ACHN (cell line): ENCODE measurements around the gene DAAM2.

Experiments
- DNase-seq: peaks from one replicate; pipeline ENCODE4 v3.0.0-alpha.2; 2015
- in situ Hi-C: cut with HindIII; loops from 2 replicates; pipeline ENCODE4 v1.10.0; 2017; ENCODE audit warnings: low sequenced_read_pairs, low pct_ligation_motif_present, low pct_unique_long_range_greater_than_20kb

DAAM2 gene

GRCh38 chr6:39911513-39912125 lies 119.4 kb downstream of the DAAM2 start:
- no peak for DNase-seq
- in situ Hi-C loops = no loop called here

DNA sequence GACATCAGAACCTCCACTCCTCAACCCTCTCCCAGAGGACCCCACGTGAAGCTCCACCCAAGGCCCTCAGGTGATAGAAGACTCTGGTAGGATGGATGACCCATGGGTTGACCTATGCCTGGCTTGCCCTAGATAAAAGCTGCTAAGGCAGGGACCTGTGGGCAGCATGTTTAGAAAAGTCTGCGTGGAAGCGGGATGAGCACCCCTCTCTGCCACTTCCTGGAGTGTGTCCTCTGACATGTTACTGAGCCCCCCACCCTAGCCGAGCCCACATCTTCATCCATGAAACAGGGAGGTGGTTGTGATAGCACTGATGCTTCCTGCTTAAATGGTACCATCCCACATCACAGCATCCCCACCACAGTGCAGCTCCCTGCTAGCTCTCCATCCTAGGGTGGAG lies 120.3 kb downstream of the DAAM2 start:
- no peak for DNase-seq
- in situ Hi-C loops = no loop called here

- in situ Hi-C loops = no loop called here
Measured at GRCh38 chr6:39913391-39913916, 121.3 kb downstream of the DAAM2 start.

GRCh38 chr6:39914239-39914638 lies 122.1 kb downstream of the DAAM2 start:
- DNase-seq = no peak
- in situ Hi-C loops = no loop called here

More at GRCh38 chr6:39913391-39913916, 121.3 kb downstream of the DAAM2 start:
- DNase-seq = no peak

- DNase-seq = no peak
- in situ Hi-C loops = no loop called here
Measured at GRCh38 chr6:39915866-39916265, 123.7 kb downstream of the DAAM2 start.

DNA sequence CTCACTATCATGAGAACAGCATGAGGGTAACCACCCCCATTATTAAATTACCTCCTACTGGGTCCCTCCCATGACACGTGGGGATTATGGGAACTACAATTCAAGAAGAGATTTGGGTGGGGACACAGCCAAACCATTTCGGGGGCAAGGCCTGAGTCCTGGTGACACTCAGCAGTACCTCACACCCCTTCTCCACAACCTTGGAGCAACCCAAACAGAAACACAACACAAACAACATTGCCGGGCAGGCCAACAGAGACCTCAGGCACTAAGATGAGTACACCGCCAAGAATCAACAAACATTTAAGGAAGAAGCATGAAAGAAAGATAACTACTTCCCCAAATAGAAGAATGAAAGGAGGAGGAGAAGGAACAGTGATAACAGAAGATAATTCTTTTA lies 125.2 kb downstream of the DAAM2 start:
- DNase-seq = no peak
- in situ Hi-C loops = no loop called here

DNA sequence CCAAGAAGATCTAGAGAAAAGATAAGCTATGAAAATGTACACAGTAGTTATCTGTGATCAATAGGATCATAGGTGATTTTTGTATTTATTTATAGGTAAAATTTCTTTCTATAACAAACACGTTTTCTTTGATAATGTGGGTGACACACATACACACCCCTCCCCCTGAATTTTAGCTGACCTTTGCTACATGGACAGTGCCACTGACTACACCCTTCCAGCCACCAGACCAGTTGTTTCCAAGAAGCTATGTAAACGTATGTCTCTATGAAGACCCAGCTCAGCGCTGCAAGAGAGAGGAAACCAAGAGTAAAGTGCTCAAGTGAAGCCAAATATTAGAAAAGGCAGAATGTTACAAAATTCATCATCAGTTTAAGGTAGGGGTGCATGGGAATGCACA lies 125.8 kb downstream of the DAAM2 start:
- DNase-seq = no peak
- in situ Hi-C loops = no loop called here

DNA sequence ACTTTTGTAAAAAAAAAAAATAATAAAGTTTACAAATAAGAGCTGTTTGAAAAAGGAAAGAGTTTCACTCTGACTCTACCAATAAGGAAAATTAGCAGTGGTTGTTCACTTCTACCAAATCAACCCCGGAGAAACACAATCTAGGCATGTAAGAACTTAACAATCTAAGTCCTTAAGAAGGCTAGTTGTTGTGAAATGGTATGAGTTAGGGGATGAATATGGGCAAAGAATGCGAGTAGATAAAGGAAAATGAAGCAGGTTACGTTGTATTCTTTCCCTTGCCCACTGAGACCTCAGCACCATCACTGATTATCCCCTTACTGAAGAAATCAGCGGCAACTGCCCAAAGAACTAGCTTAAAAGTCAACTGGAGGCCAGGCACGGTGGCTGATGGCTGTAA lies 126.7 kb downstream of the DAAM2 start:
- in situ Hi-C loops = no loop called here
- DNase-seq = no peak

GRCh38 chr6:39920157-39920556 lies 128.0 kb downstream of the DAAM2 start:
- no peak for DNase-seq
- in situ Hi-C loops = no loop called here

DNA sequence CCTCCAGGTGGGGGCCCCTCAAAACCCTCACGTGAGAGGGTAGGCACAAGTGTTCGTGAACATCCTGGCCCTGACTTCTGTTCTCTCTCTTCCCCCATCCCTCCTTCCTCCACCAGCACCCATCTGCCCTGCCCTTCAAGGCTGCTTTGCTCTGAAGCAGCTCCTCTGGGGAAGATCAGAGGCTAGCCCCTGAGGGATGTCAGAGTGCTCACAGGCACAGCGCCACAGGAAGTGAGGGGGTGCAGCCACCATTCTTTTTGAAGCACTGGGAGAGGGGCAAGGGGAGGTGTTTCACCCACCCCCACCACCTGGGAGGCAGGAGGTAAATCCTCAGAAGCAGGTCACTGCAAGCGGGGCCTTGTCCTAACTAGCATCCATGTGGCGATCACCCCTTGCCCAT lies 130.6 kb downstream of the DAAM2 start:
- no peak for DNase-seq
- in situ Hi-C loops = no loop called here

DNA sequence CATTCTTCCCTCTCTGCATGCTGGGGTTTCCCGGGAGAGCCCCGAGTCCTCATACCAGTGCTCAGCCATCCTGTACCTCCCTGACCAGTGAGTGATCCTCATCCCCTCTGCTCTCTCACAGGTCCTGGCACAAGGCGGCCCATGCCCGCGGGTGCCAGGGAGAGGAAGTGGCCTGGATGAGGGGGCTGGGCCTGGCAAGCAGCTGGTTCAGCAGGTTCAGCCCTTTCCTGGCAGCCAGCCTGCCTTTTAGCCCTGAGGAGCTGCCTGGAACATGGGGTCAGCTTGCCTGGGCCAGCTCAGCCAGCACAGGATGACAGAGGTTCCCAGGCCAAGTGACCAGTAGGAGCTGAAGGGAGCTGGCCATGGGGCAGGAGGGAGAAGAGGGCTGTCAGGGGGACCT lies 131.2 kb downstream of the DAAM2 start:
- DNase-seq = no peak
- in situ Hi-C loops = no loop called here

DNA sequence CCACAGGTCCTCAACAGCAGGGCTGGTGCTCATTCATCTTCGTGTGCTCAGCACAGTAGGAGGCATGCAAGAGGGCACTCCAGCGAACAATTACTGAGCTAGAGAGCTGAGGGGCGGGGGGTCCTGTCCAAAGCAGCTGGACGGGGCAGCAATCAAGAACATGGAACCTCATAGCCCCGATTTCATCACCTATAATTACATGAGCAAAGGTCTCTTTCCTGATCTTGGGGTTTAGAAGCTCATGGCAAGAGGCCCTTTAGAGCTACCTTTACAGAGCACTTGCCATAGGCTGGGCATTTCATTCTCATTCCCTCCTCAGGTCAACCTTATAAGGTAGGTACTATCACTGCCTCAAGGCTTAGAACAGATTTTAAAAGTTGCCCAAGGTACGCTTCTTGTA lies 131.7 kb downstream of the DAAM2 start:
- in situ Hi-C loops = no loop called here
- no peak for DNase-seq

GRCh38 chr6:39924283-39924682 lies 132.1 kb downstream of the DAAM2 start:
- in situ Hi-C loops = no loop called here
- no peak for DNase-seq

- no peak for DNase-seq
- in situ Hi-C loops = no loop called here
Measured at GRCh38 chr6:39925191-39925930, 133.2 kb downstream of the DAAM2 start.

DNA sequence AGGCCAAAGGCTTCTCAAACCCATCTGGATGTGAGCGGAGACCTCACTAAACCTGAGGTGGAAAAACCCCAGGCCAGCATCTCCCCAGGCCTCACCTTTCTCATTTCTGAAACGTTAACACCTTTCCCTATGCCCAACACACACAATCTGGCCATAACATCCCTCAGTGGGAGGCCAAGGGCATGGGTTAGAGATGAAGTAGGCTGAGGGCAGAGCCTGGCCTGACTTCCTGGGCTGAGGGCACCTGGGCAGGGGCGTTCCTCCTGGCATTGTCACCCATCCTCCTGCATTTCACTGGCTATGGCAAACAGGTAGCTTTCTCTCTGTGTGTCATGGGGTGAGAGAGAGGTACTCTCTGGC lies 133.7 kb downstream of the DAAM2 start:
- in situ Hi-C loops = no loop called here
- no peak for DNase-seq

- in situ Hi-C loops = no loop called here
Measured at GRCh38 chr6:39926668-39927067, 134.5 kb downstream of the DAAM2 start.

DNA sequence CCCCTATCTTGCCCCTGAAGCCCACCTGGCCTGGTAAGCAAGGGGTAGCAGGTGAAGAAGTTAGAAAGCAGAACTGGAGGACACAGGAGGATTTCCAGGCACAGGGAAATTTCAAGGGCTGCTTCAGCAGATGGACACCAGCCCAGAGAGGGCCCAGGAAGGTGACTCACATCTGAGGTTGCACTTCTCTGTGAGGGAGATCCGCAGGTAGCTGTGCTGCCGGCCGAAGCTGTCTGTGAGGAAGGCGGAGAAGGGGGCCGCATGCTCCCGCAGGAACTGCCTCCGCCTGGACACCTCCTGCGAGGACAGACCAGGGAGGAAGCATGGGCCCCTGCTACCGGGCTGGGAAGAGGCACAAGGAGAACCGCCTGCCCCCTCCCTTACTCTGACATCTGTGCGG lies 135.0 kb downstream of the DAAM2 start:
- peak; percentile 56 for DNase-seq
- in situ Hi-C loops = no loop called here

More at GRCh38 chr6:39926668-39927067, 134.5 kb downstream of the DAAM2 start:
- no peak for DNase-seq

GRCh38 chr6:39929039-39929732 lies 137.0 kb downstream of the DAAM2 start:
- DNase-seq = no peak
- in situ Hi-C loops = no loop called here

DNA sequence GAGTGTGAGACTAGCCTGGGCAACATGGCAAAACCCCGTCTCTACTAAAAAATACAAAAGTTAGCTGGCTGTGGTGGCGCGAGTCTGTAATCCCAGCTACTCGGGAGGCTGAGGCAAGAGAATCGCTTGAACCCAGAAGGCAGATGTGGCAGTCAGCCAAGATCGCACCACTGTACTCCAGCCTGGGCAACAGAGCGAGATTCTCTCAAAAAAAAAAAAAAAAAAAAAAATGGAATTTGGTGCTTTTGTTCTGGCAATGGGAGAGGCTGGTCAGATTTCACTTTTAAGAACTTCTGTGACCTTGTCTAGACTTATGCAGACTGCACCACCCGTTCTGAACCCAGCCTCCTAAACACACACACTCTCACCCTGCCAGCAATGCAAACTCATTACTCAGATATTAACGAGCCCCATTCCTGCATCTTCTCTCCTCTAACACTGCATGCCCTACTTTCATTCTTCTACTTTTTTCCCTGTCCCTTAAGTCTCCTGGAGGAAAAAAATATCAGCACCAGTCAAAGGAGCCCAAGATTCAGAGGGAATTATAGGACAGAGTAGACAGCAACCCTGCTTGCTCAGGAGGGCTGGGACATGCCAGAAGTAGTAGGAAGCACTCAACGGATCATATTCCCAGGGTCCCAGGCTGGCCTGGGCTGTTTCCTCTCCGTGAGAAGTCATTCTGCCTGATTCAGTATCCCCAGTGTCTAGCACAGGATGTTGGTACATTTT lies 137.7 kb downstream of the DAAM2 start:
- in situ Hi-C loops = no loop called here
- no peak for DNase-seq
